IPS-20b (cell line): ENCODE results near the gene MYL6.
A peak's percentile ranks its signal among the peaks of the same experiment; 100 is the strongest.

Experiments
- H3K27ac ChIP-seq: one replicate; pipeline ENCODE4 v1.5.1; 2013; ENCODE audit warnings: low read length
- H3K27me3 ChIP-seq: 2 replicates; pipeline ENCODE4 v1.6.1; 2013; ENCODE audit warnings: mild to moderate bottlenecking, low read length, inconsistent platforms; ENCODE audit not compliant: insufficient read depth
- H3K36me3 ChIP-seq: 2 replicates; pipeline ENCODE4 v1.6.1; 2013; ENCODE audit warnings: low read depth, mild to moderate bottlenecking, inconsistent platforms, low read length, moderate library complexity; ENCODE audit not compliant: insufficient read depth
- H3K4me1 ChIP-seq: 2 replicates; pipeline ENCODE4 v1.6.1; 2013; ENCODE audit warnings: mild to moderate bottlenecking, control low read depth, inconsistent platforms, low read length, moderate library complexity; ENCODE audit not compliant: insufficient read depth
- H3K4me3 ChIP-seq: 2 replicates; pipeline ENCODE4 v1.5.1; 2013; ENCODE audit warnings: mild to moderate bottlenecking, low read length, inconsistent platforms
- H3K9ac ChIP-seq: 2 replicates; pipeline ENCODE4 v1.6.1; 2013; ENCODE audit warnings: low read depth, mild to moderate bottlenecking, inconsistent platforms, low read length, moderate library complexity
- H3K9me3 ChIP-seq: 2 replicates; pipeline ENCODE4 v1.6.1; 2013; ENCODE audit warnings: mild to moderate bottlenecking, low read depth, low read length, inconsistent platforms; ENCODE audit not compliant: insufficient read depth

Gene MYL6

GRCh38 chr12:56130876-56131275 is 27.3 kb upstream of the MYL6 start:
- H3K36me3 ChIP-seq: peaks cover 57% of the 10 kb centered on the region
- H3K4me3 ChIP-seq: no peak overlapping the region
- no peaks in the 10 kb centered on the region for H3K27me3 ChIP-seq
- no peak overlapping the region for H3K9ac ChIP-seq
- no peak overlapping the region for H3K27ac ChIP-seq
- H3K4me1 ChIP-seq: peaks cover 13% of the 10 kb centered on the region; the same call in 1 of the 2 replicates
- no peaks in the 10 kb centered on the region for H3K9me3 ChIP-seq

GRCh38 chr12:56134897-56135296 is 23.3 kb upstream of the MYL6 start:
- Histone ChIP-seq H3K36me3 (peaks cover 97% of the 10 kb centered on the region), H3K27me3 (no peaks in the 10 kb centered on the region)

GRCh38 chr12:56137853-56138571 is 20.1 kb upstream of the MYL6 start:
- Histone ChIP-seq H3K9me3 (no peaks in the 10 kb centered on the region), H3K9ac (no peak overlapping the region), H3K4me3 (no peak overlapping the region), H3K4me1 (no peaks in the 10 kb centered on the region), H3K27me3 (no peaks in the 10 kb centered on the region), H3K27ac (no peak overlapping the region), H3K36me3 (peaks cover 97% of the 10 kb centered on the region)

More at GRCh38 chr12:56134897-56135296, 23.3 kb upstream of the MYL6 start:
- H3K4me1 ChIP-seq: no peaks in the 10 kb centered on the region
- no peaks in the 10 kb centered on the region for H3K9me3 ChIP-seq
- no peak overlapping the region for H3K4me3 ChIP-seq
- H3K9ac ChIP-seq: no peak overlapping the region
- no peak overlapping the region for H3K27ac ChIP-seq

GRCh38 chr12:56141946-56142784 is 16.0 kb upstream of the MYL6 start:
- no peaks in the 10 kb centered on the region for H3K4me1 ChIP-seq
- H3K36me3 ChIP-seq: peaks cover 80% of the 10 kb centered on the region
- H3K27me3 ChIP-seq: no peaks in the 10 kb centered on the region
- H3K9me3 ChIP-seq: no peaks in the 10 kb centered on the region
- no peak overlapping the region for H3K27ac ChIP-seq
- no peak overlapping the region for H3K4me3 ChIP-seq
- H3K9ac ChIP-seq: no peak overlapping the region

GRCh38 chr12:56143217-56143616 is 14.9 kb upstream of the MYL6 start:
- no peaks in the 10 kb centered on the region for H3K27me3 ChIP-seq
- no peaks in the 10 kb centered on the region for H3K9me3 ChIP-seq
- H3K4me1 ChIP-seq: no peaks in the 10 kb centered on the region
- H3K9ac ChIP-seq: no peak overlapping the region
- peaks cover 69% of the 10 kb centered on the region for H3K36me3 ChIP-seq
- no peak overlapping the region for H3K27ac ChIP-seq
- no peak overlapping the region for H3K4me3 ChIP-seq

- peaks cover 63% of the 10 kb centered on the region for H3K36me3 ChIP-seq
These were observed 14.3 kb upstream of the MYL6 start for GRCh38 chr12:56143870-56144269.

GRCh38 chr12:56145217-56145616 is 12.9 kb upstream of the MYL6 start:
- Histone ChIP-seq H3K9me3 (no peaks in the 10 kb centered on the region), H3K9ac (no peak overlapping the region), H3K4me1 (no peaks in the 10 kb centered on the region), H3K36me3 (peaks cover 54% of the 10 kb centered on the region), H3K4me3 (no peak overlapping the region), H3K27me3 (no peaks in the 10 kb centered on the region), H3K27ac (no peak overlapping the region)

More at GRCh38 chr12:56143870-56144269, 14.3 kb upstream of the MYL6 start:
- H3K27me3 ChIP-seq: no peaks in the 10 kb centered on the region
- H3K4me1 ChIP-seq: no peaks in the 10 kb centered on the region
- no peaks in the 10 kb centered on the region for H3K9me3 ChIP-seq
- H3K27ac ChIP-seq: no peak overlapping the region
- H3K4me3 ChIP-seq: no peak overlapping the region
- H3K9ac ChIP-seq: no peak overlapping the region

- Histone ChIP-seq H3K4me1 (0 out of 2 replicates have a peak, but pooled peaks cover 3% of the 10 kb centered on the region), H3K36me3 (peaks cover 42% of the 10 kb centered on the region), H3K4me3 (no peak overlapping the region), H3K27me3 (no peaks in the 10 kb centered on the region), H3K9me3 (no peaks in the 10 kb centered on the region), H3K27ac (no peak overlapping the region), H3K9ac (no peak overlapping the region)
These were observed 11.4 kb upstream of the MYL6 start for GRCh38 chr12:56146492-56147460.

- H3K9me3 ChIP-seq: no peaks in the 10 kb centered on the region
- H3K4me1 ChIP-seq: peaks cover 6% of the 10 kb centered on the region; the same call in 1 of the 2 replicates
- no peak overlapping the region for H3K9ac ChIP-seq
- H3K27ac ChIP-seq: no peak overlapping the region
- peaks cover 21% of the 10 kb centered on the region for H3K36me3 ChIP-seq
- H3K27me3 ChIP-seq: no peaks in the 10 kb centered on the region
- no peak overlapping the region for H3K4me3 ChIP-seq
These were observed 7.6 kb upstream of the MYL6 start for GRCh38 chr12:56150563-56150962.

- H3K9me3 ChIP-seq: no peaks in the 10 kb centered on the region
- peak overlapping the region; percentile 87 for H3K9ac ChIP-seq
- peak overlapping the region; percentile 78 for H3K4me3 ChIP-seq
- no peaks in the 10 kb centered on the region for H3K27me3 ChIP-seq
- peak overlapping the region; percentile 44 for H3K27ac ChIP-seq
- peaks cover 24% of the 10 kb centered on the region for H3K36me3 ChIP-seq
- H3K4me1 ChIP-seq: peaks cover 6% of the 10 kb centered on the region; the same call in 1 of the 2 replicates
These were observed 6.5 kb upstream of the MYL6 start for GRCh38 chr12:56151672-56152131.
